Activated naive CD8-positive, alpha-beta T cell treated with anti-CD3 and anti-CD28 coated beads for 36 hours (primary cell): ENCODE results near the gene AMMECR1. TPM values are rescaled to one million over a fixed set of nuclear protein-coding genes. Genes with fewer than 3 reads are reported as not detected.

Source experiments
- total RNA-seq, 2 experiments: library from RNA; stranded (reverse); gene quantifications; one replicate each; pipeline ENCODE4 v1.2.3, GENCODE V29; 2021

AMMECR1 gene
- total RNA-seq, 2 experiments from 2014 or later, result 11.6 to 11.8 TPM

Other genes starting within 250 kb of the AMMECR1 start
- gene RTL9, start 40.8 kb upstream of the AMMECR1 start, total RNA-seq, result not detected